ENCODE measurements around the gene KPNA6. TPM values are rescaled to one million over a fixed set of nuclear protein-coding genes. Genes with fewer than 3 reads are reported as not detected.

KPNA6 gene
- total and polyA plus RNA-seq, 10 of the 15 experiments (the other 5 are each of a cell fraction or from before 2014, with no cell fraction given): 11.1 to 55.6 (median 25.9) TPM

DNA sequence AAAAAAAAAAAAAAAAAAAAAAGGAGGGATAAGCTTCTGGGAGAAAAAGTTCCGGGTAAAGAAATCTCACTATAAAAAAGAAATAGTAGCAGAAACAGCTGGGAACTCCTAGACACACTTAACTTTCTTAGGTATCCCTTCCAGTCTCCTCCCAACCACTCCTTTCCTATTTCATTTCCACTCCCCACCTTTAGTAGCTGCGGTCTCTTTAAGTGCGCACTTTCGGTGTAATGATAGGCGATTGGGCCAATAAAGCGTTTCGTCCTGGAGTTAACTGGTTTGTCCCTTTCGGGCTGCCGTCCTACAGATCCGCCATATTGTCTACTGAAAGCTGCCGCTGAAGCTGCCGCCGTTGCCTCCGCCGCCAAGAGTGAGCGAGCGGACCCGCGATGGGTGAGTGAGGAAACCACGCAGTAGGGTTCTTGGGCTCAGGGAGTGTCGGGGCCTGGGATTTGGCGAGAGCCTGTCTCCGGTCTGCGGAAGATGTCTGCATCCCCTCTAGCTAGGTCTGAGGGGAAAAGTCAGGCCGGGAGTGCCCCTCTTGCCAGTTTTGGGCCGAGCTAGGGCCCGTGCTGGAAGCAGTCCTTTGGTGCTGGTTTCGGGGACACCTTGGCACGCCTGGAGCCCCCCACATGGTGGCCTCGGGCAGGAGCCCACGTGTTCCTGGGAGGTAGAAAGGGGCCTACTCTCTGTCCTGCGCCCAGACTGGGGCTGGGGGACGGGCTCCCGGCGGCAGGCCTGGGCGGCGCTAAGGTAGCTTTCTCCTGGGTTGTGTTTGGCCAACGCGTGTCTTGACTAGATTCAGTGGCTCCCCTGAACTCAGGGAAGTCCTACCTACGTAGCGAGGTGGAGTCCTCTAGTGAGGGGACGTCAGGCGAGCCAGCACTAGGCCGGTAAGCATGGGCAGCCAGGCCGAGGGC lies at the start of gene KPNA6 (continued):
- peak; percentile 78 for TF ChIP-seq POLR2AphosphoS5 (IDR thresholded peaks at IDR 0.05; ENCODE audit: low read length)
- TF ChIP-seq CUX1 (IDR thresholded peaks at IDR 0.05; ENCODE audit: insufficient replicate concordance, low read depth, low read length): peak; percentile 62
- peak; percentile 42 for TF ChIP-seq CREM (IDR thresholded peaks at IDR 0.05; ENCODE audit: low read depth)
- TF ChIP-seq RUNX3 (IDR thresholded peaks at IDR 0.05; ENCODE audit: low read length): peak; percentile 82
- peak; percentile 79 for TF ChIP-seq POLR2A (IDR thresholded peaks at IDR 0.05; ENCODE audit: low read depth, low read length)
- TF ChIP-seq, protein P1, sequence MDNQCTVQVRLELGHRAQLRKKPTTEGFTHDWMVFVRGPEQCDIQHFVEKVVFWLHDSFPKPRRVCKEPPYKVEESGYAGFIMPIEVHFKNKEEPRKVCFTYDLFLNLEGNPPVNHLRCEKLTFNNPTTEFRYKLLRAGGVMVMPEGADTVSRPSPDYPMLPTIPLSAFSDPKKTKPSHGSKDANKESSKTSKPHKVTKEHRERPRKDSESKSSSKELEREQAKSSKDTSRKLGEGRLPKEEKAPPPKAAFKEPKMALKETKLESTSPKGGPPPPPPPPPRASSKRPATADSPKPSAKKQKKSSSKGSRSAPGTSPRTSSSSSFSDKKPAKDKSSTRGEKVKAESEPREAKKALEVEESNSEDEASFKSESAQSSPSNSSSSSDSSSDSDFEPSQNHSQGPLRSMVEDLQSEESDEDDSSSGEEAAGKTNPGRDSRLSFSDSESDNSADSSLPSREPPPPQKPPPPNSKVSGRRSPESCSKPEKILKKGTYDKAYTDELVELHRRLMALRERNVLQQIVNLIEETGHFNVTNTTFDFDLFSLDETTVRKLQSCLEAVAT (IDR thresholded peaks at IDR 0.05): 0 out of 2 replicates have a peak, but pooled peaks have one; percentile 52
- no peak for TF ChIP-seq CBX3 (IDR thresholded peaks at IDR 0.05; ENCODE audit: borderline replicate concordance, low read depth)
- TF ChIP-seq CHD2 (IDR thresholded peaks at IDR 0.05; ENCODE audit: borderline replicate concordance, low read depth, low read length): 0 out of 2 replicates have a peak, but pooled peaks have one; percentile 21
- peak; percentile 61; the same call in 1 of the 2 replicates for TF ChIP-seq SMAD5 (IDR thresholded peaks at IDR 0.05; ENCODE audit: low read depth)
- no peak for TF ChIP-seq KDM1A (IDR thresholded peaks at IDR 0.05; ENCODE audit: borderline replicate concordance)
- TF ChIP-seq TAF1 (IDR thresholded peaks at IDR 0.05; ENCODE audit: borderline replicate concordance, low read depth, low read length): peak; percentile 64; the same call in 1 of the 2 replicates
- TF ChIP-seq, protein P2, sequence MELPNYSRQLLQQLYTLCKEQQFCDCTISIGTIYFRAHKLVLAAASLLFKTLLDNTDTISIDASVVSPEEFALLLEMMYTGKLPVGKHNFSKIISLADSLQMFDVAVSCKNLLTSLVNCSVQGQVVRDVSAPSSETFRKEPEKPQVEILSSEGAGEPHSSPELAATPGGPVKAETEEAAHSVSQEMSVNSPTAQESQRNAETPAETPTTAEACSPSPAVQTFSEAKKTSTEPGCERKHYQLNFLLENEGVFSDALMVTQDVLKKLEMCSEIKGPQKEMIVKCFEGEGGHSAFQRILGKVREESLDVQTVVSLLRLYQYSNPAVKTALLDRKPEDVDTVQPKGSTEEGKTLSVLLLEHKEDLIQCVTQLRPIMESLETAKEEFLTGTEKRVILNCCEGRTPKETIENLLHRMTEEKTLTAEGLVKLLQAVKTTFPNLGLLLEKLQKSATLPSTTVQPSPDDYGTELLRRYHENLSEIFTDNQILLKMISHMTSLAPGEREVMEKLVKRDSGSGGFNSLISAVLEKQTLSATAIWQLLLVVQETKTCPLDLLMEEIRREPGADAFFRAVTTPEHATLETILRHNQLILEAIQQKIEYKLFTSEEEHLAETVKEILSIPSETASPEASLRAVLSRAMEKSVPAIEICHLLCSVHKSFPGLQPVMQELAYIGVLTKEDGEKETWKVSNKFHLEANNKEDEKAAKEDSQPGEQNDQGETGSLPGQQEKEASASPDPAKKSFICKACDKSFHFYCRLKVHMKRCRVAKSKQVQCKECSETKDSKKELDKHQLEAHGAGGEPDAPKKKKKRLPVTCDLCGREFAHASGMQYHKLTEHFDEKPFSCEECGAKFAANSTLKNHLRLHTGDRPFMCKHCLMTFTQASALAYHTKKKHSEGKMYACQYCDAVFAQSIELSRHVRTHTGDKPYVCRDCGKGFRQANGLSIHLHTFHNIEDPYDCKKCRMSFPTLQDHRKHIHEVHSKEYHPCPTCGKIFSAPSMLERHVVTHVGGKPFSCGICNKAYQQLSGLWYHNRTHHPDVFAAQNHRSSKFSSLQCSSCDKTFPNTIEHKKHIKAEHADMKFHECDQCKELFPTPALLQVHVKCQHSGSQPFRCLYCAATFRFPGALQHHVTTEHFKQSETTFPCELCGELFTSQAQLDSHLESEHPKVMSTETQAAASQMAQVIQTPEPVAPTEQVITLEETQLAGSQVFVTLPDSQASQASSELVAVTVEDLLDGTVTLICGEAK (IDR thresholded peaks at IDR 0.05; ENCODE audit: borderline replicate concordance): peak; percentile 75; the same call in 1 of the 2 replicates
- TF ChIP-seq NBN (IDR thresholded peaks at IDR 0.05): 0 out of 2 replicates have a peak, but pooled peaks have one; percentile 45
- no peak for TF ChIP-seq PBX3 (IDR thresholded peaks at IDR 0.05; ENCODE audit: insufficient replicate concordance, low read depth, low read length)
- peak; percentile 25 for TF ChIP-seq SIN3A (IDR thresholded peaks at IDR 0.05; ENCODE audit: low read depth, low read length)
- TF ChIP-seq RCOR1 (conservative IDR thresholded peaks at IDR 0.05; ENCODE audit: low read depth, low read length): no peak
- peak; percentile 34; the same call in 1 of the 2 replicates for TF ChIP-seq CBFB (IDR thresholded peaks at IDR 0.05; ENCODE audit: low read depth)
- TF ChIP-seq PAX8 (IDR thresholded peaks at IDR 0.05): no peak
